Astrocyte (in vitro differentiated cells and primary cell): ENCODE results near the gene FANCL. TPM values are rescaled to one million over a fixed set of nuclear protein-coding genes. Genes with fewer than 3 reads are reported as not detected.

Experiments
- DNase-seq: peaks from one replicate; pipeline ENCODE4 v3.0.0-alpha.2; 2010; ENCODE audit warnings: low read depth
- FAIRE-seq: peaks from 2 replicates; lab custom pipeline; 2011; peaks lifted over from hg19 to GRCh38; lab: Jason Lieb, UNC
- H2AFZ ChIP-seq: 2 replicates; pipeline ENCODE4 v1.6.0; 2012; ENCODE audit warnings: low read depth, low read length, inconsistent platforms
- H3K27ac ChIP-seq: 2 replicates; pipeline ENCODE4 v1.5.1; 2011; ENCODE audit warnings: low read depth, low read length, inconsistent platforms
- H3K27me3 ChIP-seq: 2 replicates; pipeline ENCODE4 v1.6.0; 2011; ENCODE audit warnings: low read length, inconsistent platforms; ENCODE audit not compliant: insufficient read depth
- H3K36me3 ChIP-seq: 2 replicates; pipeline ENCODE4 v1.5.1; 2011; ENCODE audit warnings: low read length, inconsistent platforms; ENCODE audit not compliant: insufficient read depth
- H3K4me1 ChIP-seq: 2 replicates; pipeline ENCODE4 v1.5.1; 2011; ENCODE audit warnings: low read length, inconsistent platforms; ENCODE audit not compliant: insufficient read depth
- H3K4me2 ChIP-seq: 2 replicates; pipeline ENCODE4 v1.6.0; 2012; ENCODE audit warnings: low read length, inconsistent platforms
- H3K4me3 ChIP-seq: 2 replicates; pipeline ENCODE4 v1.5.1; 2011; ENCODE audit warnings: low read depth, mild to moderate bottlenecking, low read length, inconsistent platforms; ENCODE audit not compliant: insufficient read depth
- H3K79me2 ChIP-seq: 2 replicates; pipeline ENCODE4 v1.6.0; 2012; ENCODE audit warnings: mild to moderate bottlenecking, low read length, inconsistent platforms; ENCODE audit not compliant: insufficient read depth
- H3K9ac ChIP-seq: 2 replicates; pipeline ENCODE4 v1.6.0; 2012; ENCODE audit warnings: mild to moderate bottlenecking, low read length, inconsistent platforms
- H3K9me3 ChIP-seq: 2 replicates; pipeline ENCODE4 v1.5.1; 2012; ENCODE audit warnings: low read depth, mild to moderate bottlenecking, low read length, inconsistent platforms; ENCODE audit not compliant: insufficient read depth
- H4K20me1 ChIP-seq: 2 replicates; pipeline ENCODE4 v1.6.0; 2012; ENCODE audit warnings: low read length, inconsistent platforms; ENCODE audit not compliant: insufficient read depth
- H3K27ac Mint-ChIP-seq: one replicate; pipeline ENCODE4 v1.8.0; 2021; ENCODE audit warnings: mild to moderate bottlenecking, mixed read lengths; ENCODE audit not compliant: unreplicated experiment
- H3K27me3 Mint-ChIP-seq: one replicate; pipeline ENCODE4 v1.8.0; 2021; ENCODE audit warnings: low read depth, mixed read lengths; ENCODE audit not compliant: unreplicated experiment
- H3K36me3 Mint-ChIP-seq: one replicate; pipeline ENCODE4 v1.8.0; 2021; ENCODE audit warnings: low read depth, mixed read lengths; ENCODE audit not compliant: unreplicated experiment
- H3K4me1 Mint-ChIP-seq: one replicate; pipeline ENCODE4 v1.8.0; 2021; ENCODE audit warnings: low read depth, mixed read lengths; ENCODE audit not compliant: unreplicated experiment
- H3K4me3 Mint-ChIP-seq: one replicate; pipeline ENCODE4 v1.8.0; 2021; ENCODE audit warnings: mild to moderate bottlenecking, moderate library complexity, mixed read lengths; ENCODE audit not compliant: unreplicated experiment
- H3K9me3 Mint-ChIP-seq: one replicate; pipeline ENCODE4 v1.8.0; 2021; ENCODE audit warnings: mild to moderate bottlenecking, mixed read lengths; ENCODE audit not compliant: unreplicated experiment
- EZH2 ChIP-seq: IDR thresholded peaks from 2 replicates; pipeline ENCODE4 v1.6.1; 2012; ENCODE audit warnings: mild to moderate bottlenecking, low read length, inconsistent platforms; ENCODE audit not compliant: insufficient read depth
- total RNA-seq: library from RNA; stranded (reverse); gene quantifications from 2 replicates; pipeline ENCODE4 v1.2.1, GENCODE V29; 2021
- TF ChIP-seq, protein P1 (sequence below): IDR thresholded peaks from 2 replicates; pipeline ENCODE4 v1.5.1; 2011; ENCODE audit warnings: low read depth, mild to moderate bottlenecking, inconsistent platforms, low read length, moderate library complexity; ENCODE audit not compliant: insufficient read depth

FANCL gene
- total RNA-seq, 1 donor from 2014 or later, result 10.7 TPM

DNA sequence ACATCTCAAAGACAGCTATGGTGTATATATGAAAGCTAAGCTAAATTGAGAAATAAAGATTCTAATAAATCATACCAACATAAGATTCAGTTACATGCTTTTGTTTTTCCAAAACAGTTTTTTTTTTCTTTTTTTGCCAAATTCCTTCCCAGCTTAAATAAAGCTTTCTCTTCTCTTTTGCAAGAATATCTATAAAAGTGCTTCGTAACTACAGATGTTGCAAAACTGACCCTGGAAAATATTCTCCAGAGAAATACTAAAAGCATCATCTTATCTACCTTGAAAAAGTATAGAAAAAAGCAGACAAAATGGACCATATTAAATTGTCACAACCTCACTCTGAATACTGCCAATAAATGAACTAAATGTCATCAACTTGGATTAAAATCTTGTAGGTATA, 38.7 kb downstream of the FANCL start:
- H3K36me3 ChIP-seq, result no peaks in the 10 kb centered on the region
- H3K4me3 ChIP-seq, result no peak overlapping the region
- Mint-ChIP-seq H3K36me3 (no peaks in the 10 kb centered on the region), H3K4me1 (no peaks in the 10 kb centered on the region), H3K9me3 (no peaks in the 10 kb centered on the region), H3K27me3 (no peaks in the 10 kb centered on the region), H3K4me3 (no peak overlapping the region), H3K27ac (no peak overlapping the region)
- H3K4me2 ChIP-seq, result no peak overlapping the region
- FAIRE-seq, result no peak
- no peaks in the 10 kb centered on the region for H3K79me2 ChIP-seq
- no peaks in the 10 kb centered on the region for H4K20me1 ChIP-seq
- no peak overlapping the region for H3K27ac ChIP-seq
- no peaks in the 10 kb centered on the region for H3K4me1 ChIP-seq
- no peaks in the 10 kb centered on the region for H3K9me3 ChIP-seq
- H3K9ac ChIP-seq, result no peak overlapping the region
- H3K27me3 ChIP-seq, result no peaks in the 10 kb centered on the region
- H2AFZ ChIP-seq, result no peak overlapping the region
- TF ChIP-seq, protein P1, sequence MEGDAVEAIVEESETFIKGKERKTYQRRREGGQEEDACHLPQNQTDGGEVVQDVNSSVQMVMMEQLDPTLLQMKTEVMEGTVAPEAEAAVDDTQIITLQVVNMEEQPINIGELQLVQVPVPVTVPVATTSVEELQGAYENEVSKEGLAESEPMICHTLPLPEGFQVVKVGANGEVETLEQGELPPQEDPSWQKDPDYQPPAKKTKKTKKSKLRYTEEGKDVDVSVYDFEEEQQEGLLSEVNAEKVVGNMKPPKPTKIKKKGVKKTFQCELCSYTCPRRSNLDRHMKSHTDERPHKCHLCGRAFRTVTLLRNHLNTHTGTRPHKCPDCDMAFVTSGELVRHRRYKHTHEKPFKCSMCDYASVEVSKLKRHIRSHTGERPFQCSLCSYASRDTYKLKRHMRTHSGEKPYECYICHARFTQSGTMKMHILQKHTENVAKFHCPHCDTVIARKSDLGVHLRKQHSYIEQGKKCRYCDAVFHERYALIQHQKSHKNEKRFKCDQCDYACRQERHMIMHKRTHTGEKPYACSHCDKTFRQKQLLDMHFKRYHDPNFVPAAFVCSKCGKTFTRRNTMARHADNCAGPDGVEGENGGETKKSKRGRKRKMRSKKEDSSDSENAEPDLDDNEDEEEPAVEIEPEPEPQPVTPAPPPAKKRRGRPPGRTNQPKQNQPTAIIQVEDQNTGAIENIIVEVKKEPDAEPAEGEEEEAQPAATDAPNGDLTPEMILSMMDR, result no peak
- no peak for TF ChIP-seq EZH2
- no peak for DNase-seq

DNA sequence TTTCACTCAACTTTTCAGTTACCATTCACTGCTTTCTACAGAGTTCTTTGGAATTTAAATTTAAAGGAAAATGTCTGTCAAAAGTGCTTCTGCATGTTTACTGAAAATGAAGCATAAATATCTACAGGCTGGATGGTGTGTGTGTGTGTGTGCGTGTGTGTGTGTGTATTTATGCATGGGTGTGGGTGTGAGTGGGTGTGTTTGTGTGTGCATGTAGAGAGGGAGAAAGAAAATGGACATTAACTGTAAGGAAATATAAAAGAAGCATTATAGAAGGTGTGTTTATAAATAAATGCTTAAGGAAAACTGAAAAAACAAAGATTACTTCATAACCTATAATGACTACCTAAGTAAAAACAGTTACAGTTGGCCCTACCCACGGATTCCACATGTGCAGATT, 43.2 kb downstream of the FANCL start:
- Histone ChIP-seq H3K4me2 (no peak overlapping the region), H2AFZ (no peak overlapping the region), H3K36me3 (no peaks in the 10 kb centered on the region), H3K9me3 (no peaks in the 10 kb centered on the region), H3K9ac (no peak overlapping the region), H3K79me2 (no peaks in the 10 kb centered on the region), H3K27ac (no peak overlapping the region), H3K4me1 (no peaks in the 10 kb centered on the region), H3K27me3 (no peaks in the 10 kb centered on the region), H3K4me3 (no peak overlapping the region), H4K20me1 (no peaks in the 10 kb centered on the region)
- H3K9me3 Mint-ChIP-seq, result no peaks in the 10 kb centered on the region
- TF ChIP-seq, protein P1, result no peak
- no peak for TF ChIP-seq EZH2
- no peak overlapping the region for H3K4me3 Mint-ChIP-seq
- H3K36me3 Mint-ChIP-seq, result no peaks in the 10 kb centered on the region
- no peak for DNase-seq
- H3K27me3 Mint-ChIP-seq, result no peaks in the 10 kb centered on the region
- no peak for FAIRE-seq
- H3K4me1 Mint-ChIP-seq, result no peaks in the 10 kb centered on the region
- no peak overlapping the region for H3K27ac Mint-ChIP-seq

DNA sequence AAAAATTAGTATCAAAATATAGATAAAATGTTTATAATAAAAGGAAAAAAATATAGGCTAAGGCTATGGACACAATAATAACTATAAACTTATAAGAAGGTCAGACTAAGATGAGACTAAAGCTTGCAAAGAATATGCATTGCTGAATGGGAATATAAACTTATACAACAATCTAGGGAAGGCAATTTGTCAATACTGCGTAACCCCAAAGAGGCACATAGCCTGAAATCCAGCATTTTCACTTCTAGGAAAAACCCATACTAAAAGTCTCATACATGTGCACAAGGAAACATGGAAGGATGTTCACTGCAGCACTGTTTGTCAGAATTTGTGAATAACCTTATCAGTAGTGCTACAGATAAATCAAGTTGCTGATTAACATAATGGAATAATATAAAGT, 45.5 kb downstream of the FANCL start:
- H3K36me3 Mint-ChIP-seq, result no peaks in the 10 kb centered on the region
- H3K4me2 ChIP-seq, result no peak overlapping the region

More for the DNA sequence above, 45.5 kb downstream of the FANCL start:
- Histone ChIP-seq H3K4me3 (no peak overlapping the region), H3K9me3 (no peaks in the 10 kb centered on the region), H3K4me1 (no peaks in the 10 kb centered on the region), H3K27ac (no peak overlapping the region), H4K20me1 (no peaks in the 10 kb centered on the region), H3K9ac (no peak overlapping the region), H3K36me3 (no peaks in the 10 kb centered on the region), H3K79me2 (no peaks in the 10 kb centered on the region), H3K27me3 (no peaks in the 10 kb centered on the region), H2AFZ (no peak overlapping the region)
- Mint-ChIP-seq H3K27me3 (no peaks in the 10 kb centered on the region), H3K4me1 (no peaks in the 10 kb centered on the region), H3K27ac (no peak overlapping the region), H3K4me3 (no peak overlapping the region), H3K9me3 (no peaks in the 10 kb centered on the region)
- DNase-seq (no peak), FAIRE-seq (no peak)
- TF ChIP-seq, protein P1, result no peak
- no peak for TF ChIP-seq EZH2
